ENCODE results near the gene PYGM.

The PYGM gene

GRCh38 chr11:64746486-64746885 is 13.3 kb downstream of the PYGM start:
- TF ChIP-seq CTCF (IDR thresholded peaks at IDR 0.05; ENCODE audit: extremely low read depth, insufficient read depth, missing control alignments), result no peak
- in situ Hi-C loops (cut with MboI; ENCODE audit: low pct_unique_long_range_greater_than_20kb, low sequenced_read_pairs, unreplicated experiment), result no loop called here
- DNase-seq (ENCODE audit: low spot score), result peak; percentile 54

GRCh38 chr11:64745521-64746328 is 14.0 kb downstream of the PYGM start:
- in situ Hi-C loops (cut with MboI; ENCODE audit: low pct_unique_long_range_greater_than_20kb, low sequenced_read_pairs, unreplicated experiment), result no loop called here
- DNase-seq (ENCODE audit: low spot score), result peak; percentile 89
- no peak for TF ChIP-seq CTCF (IDR thresholded peaks at IDR 0.05; ENCODE audit: extremely low read depth, insufficient read depth, missing control alignments)

- in situ Hi-C loops (cut with MboI; ENCODE audit: low pct_unique_long_range_greater_than_20kb, low sequenced_read_pairs, unreplicated experiment), result no loop called here
- no peak for TF ChIP-seq CTCF (IDR thresholded peaks at IDR 0.05; ENCODE audit: extremely low read depth, insufficient read depth, missing control alignments)
- DNase-seq (ENCODE audit: low spot score), result no peak
Observed at GRCh38 chr11:64745189-64745520, 14.6 kb downstream of the PYGM start.

GRCh38 chr11:64744544-64745188 is 15.1 kb downstream of the PYGM start:
- TF ChIP-seq CTCF (IDR thresholded peaks at IDR 0.05; ENCODE audit: extremely low read depth, insufficient read depth, missing control alignments), result no peak
- peak; percentile 87 for DNase-seq (ENCODE audit: low spot score)
- in situ Hi-C loops (cut with MboI; ENCODE audit: low pct_unique_long_range_greater_than_20kb, low sequenced_read_pairs, unreplicated experiment), result no loop called here

GRCh38 chr11:64743591-64744543 is 15.9 kb downstream of the PYGM start, which contains the start of gene RASGRP2:
Gene RASGRP2, minus strand, starts transcription at chr11:64744142. Its CDS starts 1,276 bp downstream, at chr11:64742866.
- peak; percentile 83 for DNase-seq (ENCODE audit: low spot score)
- peak; percentile 85 for TF ChIP-seq CTCF (IDR thresholded peaks at IDR 0.05; ENCODE audit: extremely low read depth, insufficient read depth, missing control alignments)
- in situ Hi-C loops (cut with MboI; ENCODE audit: low pct_unique_long_range_greater_than_20kb, low sequenced_read_pairs, unreplicated experiment), result no loop called here

GRCh38 chr11:64742889-64743590 is 16.7 kb downstream of the PYGM start:
- TF ChIP-seq CTCF (IDR thresholded peaks at IDR 0.05; ENCODE audit: extremely low read depth, insufficient read depth, missing control alignments), result peak; percentile 76
- peak; percentile 95 for DNase-seq (ENCODE audit: low spot score)
- in situ Hi-C loops (cut with MboI; ENCODE audit: low pct_unique_long_range_greater_than_20kb, low sequenced_read_pairs, unreplicated experiment), result no loop called here
